DMS153 (cell line): ENCODE measurements around the gene PLCG2.
A peak's percentile ranks its signal among the peaks of the same experiment; 100 is the strongest.
"Not testable (repeated sequence)": the region's sequence is repeated elsewhere in the genome, so short reads cannot be mapped to it uniquely, and the experiment has no call there.

Experiments
- DNase-seq: peaks from one replicate; lab custom pipeline; 2025; lab: John Stamatoyannopoulos, UW

PLCG2 gene

DNA sequence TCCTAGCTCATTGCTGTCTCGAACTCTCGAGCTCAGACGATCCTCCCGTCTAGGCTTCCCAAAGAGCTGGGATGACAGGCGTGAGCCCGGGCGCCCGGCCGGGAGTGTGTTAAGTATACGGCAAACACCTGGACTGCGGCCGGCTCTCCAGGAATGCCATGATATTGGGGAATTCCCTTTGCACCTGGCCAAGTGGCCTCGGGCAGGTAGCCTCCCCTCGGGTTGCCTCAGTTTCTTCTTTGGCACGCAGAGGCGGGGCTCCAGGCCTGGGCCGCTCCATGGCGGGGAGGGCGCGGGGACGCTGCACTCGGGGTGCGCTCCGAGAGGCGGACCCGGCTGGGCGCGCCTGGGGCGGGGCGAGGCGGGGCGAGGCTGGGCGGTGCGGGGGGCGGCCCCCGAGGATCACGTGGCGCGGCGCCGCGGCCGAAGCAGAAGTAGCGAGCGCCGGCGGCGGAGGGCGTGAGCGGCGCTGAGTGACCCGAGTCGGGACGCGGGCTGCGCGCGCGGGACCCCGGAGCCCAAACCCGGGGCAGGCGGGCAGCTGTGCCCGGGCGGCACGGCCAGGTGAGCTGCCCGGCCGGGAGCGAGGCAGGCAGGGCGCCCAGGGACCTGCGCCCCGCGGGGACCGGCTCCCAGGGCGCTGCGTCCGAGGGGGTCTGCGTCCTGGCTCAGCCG lies at the start of gene PLCG2:
PLCG2 (plus strand) TSS at position 431 of the 675 bp plus-strand sequence. CDS start 6,699 bp downstream, outside the sequence.
- peak; percentile 31 for DNase-seq

DNA sequence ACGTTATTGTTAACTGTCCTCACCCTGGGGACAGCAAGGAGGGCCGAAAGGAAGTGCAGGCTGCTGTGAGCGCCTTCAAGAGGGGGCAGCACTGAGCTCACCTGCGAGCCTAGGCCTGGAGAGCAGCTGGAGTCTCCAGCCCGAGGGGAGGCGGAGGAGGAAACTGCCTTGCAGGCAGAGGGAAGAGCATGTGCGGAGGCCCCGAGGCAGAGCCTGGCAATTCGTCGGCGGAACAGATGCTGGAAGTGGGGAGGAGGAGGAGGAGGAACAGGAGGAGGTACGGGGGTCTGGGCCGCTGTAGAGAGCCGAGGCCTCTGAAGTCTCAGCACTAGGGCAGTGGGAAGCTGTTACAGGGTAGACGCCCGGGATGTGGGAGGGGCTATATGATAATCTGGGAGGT lies 49.6 kb upstream of the PLCG2 start:
- DNase-seq: no peak

DNA sequence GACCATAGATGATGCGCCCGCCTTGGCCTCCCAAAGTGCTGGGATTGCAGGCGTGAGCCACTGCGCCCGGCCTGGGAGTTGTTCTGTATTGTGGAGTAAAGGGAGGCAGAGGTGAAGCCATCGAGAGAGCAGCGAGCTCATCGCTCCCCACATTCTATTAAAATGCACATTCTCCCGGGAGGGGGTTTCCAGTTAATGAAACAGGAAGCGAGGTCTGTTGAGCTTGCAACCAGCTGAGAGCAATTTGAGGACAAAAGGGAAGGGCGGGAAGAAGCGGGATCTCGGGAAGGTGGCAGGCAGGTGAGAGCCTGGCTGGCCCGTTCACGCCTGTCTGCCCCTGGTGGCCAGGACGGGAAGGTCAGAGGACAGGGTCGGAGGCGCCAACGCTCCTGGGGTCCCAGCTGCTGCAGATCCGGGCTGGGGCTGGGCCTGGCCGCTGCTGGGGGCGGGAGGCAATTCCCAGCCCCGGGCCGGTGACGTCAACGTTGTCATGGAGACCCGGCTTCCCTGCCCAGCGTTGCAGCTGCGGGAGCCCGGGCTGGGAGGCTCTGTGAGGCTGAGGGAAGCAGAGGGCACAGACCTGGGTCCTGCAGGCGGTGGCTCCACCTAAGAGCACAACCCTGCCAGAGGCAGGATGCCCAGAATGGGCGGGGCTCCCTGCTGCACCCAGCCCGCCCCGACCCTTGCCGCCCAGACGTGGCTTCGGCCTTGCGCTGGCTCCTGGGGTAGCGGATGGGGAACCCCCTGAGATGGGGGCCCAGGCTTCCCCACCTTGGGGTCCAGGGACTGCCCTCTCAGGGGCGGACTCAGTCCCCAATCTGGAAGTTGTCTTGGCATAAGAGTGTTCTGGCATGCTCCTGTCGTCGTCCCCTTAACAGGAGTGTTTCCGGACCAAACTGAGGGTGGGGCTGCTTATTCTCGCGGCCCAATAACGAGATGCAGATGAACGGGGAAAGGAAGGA lies 48.7 kb upstream of the PLCG2 start:
- peak; percentile 97 for DNase-seq

DNA sequence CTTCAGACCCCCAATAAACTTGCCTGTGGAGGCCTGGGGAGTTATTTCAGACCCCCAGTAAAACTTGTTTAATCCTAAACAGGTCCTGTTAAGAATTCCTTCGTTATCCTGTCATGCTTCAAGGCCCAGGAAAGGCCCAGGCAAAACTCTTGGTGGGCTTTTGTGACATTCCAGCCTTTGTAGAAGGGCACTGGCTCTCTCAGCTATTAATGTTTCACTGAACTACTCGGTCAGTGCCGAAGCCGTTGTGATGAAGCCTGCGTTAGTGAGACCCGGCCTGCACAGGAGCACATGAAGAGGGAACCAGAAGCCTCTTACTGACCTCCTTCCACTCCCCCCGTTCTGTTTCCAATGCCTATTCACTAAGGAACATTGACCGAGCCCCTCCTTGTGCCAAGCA lies 47.4 kb upstream of the PLCG2 start:
- DNase-seq: no peak

DNA sequence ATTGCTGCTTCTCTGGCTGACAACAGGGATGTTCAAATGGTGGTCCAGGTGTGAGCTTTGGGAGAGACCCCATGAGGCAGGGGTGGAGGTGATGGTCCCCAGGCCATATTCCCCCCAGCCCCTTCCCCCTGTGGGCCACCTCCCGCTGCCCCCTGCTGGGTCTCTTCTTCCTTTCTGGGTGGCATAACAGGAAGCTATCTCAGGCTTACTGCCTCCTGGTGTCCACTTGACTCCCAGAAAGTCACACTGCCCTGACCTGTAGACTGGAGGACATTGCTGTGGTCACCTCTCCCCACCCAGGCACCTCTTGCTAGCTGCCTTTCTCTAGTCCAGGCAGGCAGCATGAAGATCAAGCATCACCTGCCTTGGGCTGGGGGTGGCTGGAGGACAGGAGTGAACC lies 46.4 kb upstream of the PLCG2 start:
- no peak for DNase-seq

DNA sequence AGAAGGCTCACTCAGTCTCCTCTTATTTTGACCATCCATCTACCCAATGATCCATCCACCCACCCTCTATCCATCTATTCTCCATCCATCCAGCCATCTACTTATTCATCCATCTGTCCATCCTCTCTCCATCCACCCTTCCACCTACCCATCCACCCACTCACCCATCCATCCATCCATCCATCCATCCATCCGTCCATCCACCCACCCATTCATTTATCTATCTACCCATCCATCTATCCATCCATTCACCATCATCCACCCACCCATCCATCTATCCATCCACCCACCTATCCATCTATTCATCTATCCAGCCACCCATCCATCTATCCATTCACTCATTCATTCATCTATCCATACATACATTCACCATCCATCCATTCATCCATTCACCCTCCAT lies 45.8 kb upstream of the PLCG2 start:
- DNase-seq: no peak

DNA sequence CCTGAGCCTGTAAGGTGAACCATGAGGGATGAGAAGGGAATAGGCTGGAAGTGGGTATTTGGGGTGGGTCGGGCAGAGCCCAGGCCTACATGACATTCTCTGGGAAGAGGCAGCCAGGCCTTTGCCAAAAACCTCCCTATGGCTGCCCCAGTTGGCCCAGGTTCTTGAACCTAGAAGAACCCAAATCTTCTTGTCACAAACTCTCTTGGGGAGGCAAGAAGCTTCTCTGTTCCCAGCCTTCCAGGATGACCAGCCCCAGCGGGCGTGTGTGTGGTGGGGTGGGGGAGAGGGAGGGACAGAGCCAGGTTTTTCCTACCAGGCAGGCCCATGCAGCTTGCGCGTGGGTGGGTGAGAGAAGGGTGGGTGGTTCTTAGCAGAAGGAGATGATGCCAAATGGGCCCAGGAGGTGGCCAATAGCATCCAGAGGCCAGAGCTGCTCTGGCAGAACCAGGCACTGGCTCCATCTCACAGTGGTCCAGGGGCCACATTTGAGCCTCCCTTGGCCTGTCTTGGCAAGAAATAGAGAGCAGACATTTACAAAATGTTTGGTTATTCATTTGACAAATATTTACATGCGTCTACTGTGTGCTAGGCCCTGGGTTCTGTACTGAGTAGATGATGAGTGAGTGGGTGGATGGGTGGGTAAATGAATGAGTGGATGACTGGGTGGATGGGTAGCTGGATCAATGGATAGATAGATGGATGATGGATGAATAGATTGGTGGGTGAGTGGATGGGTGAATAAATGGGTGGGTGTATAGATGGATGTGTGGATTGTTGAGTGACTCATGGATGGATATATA lies 44.3 kb upstream of the PLCG2 start:
- DNase-seq: no peak

DNA sequence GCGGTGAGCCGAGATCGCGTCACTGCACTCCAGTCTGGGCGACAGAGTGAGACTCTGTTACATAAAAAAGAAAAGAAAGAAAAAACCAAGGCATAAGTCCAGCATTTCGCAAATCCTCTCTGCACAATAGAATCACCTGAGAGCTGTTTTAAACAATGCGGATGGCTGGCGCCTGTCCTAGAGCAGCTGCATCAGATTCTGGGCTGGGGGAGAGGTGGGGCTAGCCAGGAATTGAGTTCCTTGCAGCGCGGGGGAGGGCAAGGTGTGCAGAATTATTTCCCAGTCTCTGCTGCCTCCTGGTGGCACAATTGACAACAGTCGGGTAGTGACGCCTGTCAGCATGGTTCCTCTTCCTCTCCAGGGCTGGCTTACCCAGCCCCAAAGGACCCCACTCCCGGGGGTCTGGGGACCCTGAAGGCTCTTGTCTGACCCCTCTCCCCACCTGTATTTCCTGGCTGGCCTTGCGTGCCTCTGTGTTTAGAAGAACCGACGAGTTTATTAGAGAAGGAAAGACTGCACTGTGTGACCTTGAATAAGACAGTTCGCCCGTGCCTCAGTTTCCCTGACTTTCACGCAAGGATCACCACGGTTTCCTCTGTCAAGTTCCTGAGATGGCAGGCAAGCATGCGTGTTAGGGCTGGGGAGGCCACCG lies 41.1 kb upstream of the PLCG2 start:
- peak; percentile 84 for DNase-seq

DNA sequence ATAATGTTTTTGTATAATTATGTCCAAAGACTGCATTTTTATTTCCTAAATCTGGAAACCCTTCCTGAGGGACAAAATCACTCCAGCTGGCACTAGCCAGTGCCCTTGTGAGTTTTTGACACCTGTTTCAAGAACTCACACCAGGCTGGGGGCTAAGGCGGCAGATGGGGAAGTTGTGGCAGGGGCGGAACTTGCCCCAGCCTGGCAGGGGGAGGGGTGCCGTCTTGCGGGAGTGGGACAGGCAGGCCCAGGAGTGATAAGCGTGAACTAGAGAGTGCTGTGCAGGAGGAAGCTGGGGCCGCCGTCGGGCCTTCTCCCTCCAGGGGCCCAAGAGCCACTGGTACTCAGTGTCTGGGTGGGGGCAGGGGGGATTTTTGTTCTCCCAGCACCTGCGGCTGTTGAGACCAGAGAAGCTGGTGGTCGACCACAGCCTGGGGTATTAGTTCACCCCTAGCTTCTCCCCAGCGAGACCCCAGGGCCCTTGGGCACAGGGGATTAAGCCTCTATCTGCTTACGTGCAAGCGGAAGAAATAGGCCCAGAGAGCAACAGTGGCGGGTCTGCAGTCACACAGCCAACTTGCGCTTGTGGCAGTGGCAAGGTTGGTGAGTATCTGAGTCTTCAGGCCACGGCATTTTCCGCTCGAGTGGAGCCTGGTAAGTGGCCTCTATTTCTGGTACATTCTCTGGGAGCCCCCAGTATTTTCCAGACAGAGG lies 40.2 kb upstream of the PLCG2 start:
- no peak for DNase-seq

DNA sequence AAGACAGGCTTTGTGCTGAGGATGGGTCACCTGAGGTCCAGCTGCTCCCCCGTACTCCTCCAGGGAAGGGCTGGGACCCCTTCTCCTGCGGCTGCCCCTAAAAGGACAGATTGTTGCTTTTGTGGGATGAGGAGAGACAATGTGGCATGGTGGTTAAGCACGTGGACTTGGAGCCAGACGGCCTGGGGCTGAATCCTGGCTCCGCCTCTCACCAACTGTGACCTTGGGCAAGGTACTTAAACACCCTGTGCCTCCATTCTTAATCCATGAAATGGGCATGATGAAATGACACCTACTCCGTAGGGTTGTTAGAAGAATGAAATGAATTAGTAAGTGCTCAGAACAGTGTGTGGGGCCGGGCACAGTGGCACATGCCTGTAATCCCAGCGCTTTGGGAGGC lies 39.6 kb upstream of the PLCG2 start:
- no peak for DNase-seq

DNA sequence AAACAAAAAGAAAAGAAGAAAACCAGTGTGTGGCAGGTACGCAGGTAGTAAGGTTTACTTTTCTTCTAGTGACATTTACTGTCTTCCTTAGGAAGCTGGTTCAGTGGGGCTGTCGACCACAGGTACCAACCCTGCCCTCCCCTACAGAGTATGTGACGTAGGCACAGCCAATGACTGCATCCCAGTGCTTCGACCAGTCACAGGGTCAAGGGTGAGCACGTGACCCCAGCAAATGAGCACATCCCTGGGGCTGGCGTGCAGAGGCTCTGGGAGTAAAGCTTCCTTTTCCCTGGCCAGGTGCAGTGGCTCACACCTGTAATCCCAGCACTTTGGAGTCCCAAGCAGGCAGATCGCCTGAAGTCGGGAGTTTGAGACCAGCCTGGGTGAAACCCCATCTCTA lies 38.9 kb upstream of the PLCG2 start:
- DNase-seq: no peak

DNA sequence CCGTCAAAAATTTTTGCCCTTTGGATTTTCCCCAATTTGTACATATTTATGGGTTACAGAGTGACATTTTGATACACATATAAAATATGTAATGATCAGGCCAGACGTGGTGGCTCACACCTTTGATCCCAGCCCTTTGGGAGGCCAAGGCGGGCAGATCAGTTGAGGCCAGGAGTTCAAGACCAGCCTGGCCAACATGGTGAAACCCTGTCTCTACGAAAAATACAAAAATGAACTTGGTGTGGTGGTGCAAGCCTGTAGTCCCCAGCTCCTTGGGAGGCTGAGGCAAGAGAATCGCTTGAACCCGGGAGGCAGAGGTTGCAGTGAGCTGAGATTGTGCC lies 37.7 kb upstream of the PLCG2 start:
- DNase-seq: not testable (repeated sequence)

DNA sequence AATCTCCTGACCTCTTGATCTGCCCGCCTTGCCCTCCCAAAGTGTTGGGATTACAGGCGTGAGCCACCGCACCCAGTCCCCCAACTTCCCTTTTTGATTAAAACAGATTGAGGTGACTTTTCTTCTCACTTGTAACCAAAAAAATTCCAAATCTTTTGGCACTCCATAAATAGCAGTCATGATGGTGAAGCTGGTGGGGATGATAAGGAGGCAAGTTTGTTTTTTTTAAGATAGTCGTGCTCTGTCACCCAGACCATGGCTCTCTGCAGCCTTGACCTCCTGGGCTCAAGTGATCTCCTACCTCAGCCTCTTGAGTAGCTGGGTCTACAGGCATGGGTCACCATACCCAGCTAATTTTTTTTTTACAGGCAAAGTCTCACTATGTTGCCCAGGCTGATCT lies 34.7 kb upstream of the PLCG2 start:
- DNase-seq: no peak

DNA sequence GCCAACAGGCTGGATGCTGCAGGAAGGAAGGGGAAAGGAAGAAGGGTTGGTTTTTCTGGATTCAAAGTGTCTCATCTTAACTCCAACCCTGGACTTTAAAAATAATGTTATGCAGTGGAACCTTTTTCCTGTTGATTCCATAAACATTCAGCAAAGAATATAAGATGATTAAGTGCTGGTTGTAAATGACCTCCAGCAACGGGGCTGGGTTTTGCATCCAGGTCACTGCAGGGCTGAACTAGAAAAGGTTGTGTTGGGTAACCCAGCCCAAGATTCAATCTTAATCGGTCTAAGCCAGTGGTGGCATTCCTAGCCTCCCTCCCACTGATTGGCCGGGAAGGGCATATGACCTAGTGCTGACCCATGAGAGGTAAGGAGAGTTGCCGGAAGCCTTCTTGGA lies 34.2 kb upstream of the PLCG2 start:
- DNase-seq: no peak

DNA sequence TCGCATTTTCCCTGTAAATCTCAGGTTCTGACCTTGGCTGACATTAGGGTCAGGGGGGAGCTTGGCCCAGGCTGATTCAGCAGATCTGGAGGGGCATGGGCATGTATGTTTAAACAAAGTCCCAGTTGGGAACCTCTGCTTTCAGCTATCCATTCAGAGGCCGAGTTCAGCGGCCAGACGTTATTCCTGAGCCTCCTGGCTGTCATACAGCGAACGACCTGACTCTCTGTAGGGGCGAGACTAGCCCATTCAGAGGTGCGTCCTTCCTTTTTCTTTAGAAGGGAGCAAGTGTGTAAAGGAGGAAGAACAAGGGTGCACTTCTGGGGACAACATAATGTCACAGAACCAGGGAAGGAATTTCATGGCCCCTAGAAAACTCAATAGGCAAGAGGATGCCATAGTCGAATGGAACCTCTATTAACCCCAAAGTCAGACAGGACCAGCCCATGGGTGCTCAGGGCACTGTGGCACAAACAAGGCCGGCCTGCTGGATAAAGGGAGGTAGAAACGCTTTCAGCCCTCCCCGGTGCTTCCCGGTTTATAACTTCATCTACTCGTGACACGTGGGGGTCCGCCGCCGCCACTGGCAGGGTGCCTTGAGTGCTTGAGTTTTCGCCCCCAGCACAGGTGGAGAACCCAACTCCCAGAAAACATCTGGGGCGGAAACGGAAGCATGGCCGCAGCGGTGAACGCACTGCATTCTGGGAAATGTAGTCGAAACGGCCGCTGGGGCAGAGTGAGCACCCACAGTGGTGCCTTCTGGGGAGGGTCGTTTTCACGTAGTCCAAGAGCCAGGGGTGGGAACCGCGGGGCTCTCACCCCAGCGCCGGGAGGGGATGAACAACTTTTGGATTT lies 33.2 kb upstream of the PLCG2 start:
- DNase-seq: peak; percentile 7

DNA sequence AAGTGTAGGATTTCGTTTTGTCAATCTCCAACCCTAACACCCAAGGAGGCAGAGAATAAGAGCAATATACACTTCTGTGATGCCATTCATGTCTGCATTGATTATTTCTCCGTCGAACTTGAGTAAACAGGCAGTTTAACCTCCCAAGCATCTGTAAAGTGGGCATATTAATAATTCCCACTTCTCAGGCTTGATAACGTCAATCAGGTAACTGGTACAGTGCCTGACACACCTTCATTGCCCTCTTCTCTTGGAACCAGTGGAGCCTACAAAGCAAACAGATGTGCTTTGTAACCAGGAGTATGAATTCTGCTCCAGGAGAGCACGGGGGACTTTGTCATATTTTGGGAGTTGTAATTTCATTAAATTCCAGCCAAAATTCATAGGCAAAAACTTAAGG lies 32.5 kb upstream of the PLCG2 start:
- DNase-seq: no peak

DNA sequence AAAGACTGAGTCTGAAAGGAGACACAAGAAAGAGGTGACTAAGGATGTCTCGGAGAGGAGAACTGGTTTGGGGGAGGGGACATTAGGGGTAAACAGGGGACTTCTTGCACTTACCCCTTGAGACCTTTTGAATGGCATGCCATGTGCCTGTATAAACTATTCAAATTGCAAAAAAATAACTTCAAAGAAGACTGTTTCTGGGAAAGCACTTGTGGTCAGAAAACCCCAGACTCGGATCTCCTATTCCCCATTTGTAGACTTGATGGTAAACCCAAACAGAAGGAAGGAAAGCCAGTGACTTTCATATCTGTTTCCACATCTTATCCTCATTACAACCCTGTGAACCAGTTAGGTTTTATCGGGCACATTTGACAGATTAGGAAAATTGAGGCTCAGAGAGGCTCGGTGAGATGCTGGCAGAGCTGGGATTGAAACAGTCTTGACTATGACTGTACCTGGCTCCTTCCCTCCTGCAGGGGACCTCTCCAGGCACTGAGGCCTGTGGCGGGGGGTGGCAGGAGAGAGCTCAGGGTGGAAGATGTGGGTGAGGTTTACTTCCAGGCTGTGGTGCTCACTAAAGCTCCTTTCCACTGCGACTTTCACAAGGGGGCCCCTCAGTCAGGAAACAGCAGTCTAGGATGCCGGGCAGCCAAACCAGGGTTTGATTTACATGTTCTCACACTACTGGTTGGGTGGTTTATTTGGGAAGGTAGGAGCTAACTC lies 30.5 kb upstream of the PLCG2 start:
- no peak for DNase-seq

DNA sequence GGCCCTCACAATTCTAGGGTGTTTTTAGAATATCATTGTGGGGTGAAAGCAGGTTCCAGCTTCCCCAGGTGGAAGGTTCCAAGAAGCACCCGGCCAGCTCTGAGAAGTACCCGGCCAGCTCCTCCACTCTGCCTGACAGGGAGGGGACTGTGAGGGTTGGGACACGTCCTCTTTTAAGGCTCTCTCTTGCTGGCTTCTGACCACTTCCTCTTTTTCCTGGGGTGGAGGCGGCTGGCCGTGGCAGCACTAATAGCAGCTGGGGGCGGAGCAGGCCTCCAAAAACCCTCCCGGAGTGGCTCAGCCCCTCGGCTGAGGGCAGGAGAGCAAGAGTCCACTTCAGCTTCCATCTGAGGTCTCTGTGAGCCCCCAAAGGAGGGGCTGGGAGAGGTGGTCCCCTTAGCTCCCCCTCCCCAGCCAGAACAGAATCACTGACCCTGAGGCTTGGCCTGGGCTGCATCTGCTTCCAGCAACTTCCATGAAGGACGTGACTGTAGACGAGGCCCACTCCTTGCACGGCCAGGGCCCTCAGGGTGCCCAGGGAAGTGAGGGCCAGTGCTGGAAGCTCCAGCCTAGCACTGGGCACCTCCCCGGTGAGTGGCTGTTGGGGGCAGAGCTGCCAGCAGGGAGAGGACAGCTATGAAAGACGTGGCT lies 26.7 kb upstream of the PLCG2 start:
- no peak for DNase-seq

DNA sequence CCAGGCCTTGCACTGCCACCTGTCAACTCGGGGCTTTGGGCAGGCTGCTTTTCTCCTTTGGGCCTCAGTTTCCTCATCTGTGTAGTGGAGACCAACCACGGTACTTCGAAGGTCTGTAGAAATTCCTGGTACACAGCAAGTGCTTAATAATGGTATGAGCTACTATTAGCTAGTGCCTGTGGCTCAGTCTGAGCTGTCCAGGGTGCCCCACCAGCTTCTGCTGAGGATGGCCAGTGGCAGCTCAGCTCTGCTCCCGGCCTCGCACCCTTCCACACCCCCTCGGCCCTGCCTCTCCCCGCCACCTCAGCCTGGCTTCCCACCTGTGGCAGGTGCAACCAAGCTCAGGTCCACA lies 26.2 kb upstream of the PLCG2 start:
- DNase-seq: no peak
